Measurements from ENCODE around the gene CCL13. TPM values are rescaled to one million over a fixed set of nuclear protein-coding genes. Genes with fewer than 3 reads are reported as not detected.

CCL13 gene
- total RNA-seq, 4 donors from 2014 or later, result 1.9 to 79.2 (median 2.9) TPM; not detected in 1

DNA sequence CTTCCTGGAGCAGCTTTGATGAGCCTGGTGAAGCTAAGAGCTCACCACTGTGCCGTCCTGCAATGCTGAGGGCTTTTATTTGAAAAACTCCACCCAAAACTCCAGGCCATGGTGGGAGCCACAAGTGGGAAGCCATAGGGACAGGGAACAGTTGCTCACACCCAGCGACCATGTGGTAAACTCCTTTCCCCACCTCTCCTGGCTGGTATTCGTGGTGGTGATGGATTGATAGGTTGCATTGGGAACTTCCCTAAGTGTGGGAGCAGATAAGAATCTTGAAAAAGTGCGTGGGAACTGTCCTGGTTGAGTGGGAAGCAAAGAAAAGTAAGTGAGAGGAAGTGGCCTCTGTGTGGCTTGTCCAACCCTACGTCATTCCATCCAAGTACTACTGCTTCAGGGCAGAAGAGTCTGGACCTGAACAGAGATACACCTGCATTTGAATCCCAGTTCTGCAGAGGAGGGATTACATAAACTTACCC, 6.9 kb downstream of the CCL13 start, which contains the start of gene CCL1:
TSS of gene CCL1 (minus strand) at position 51 of the 479 bp plus-strand sequence. CDS start 72 bp downstream, outside the sequence.
- Histone ChIP-seq H3K4me1 (no peaks in the 10 kb centered on the region), H3K9me3 (no peaks in the 10 kb centered on the region), H3K27ac (no peak within 1 kb of the TSS), H3K27me3 (no peaks in the 10 kb centered on the region), H3K36me3 (no peaks in the 10 kb centered on the region), H3K4me3 (no peak within 1 kb of the TSS)
- no peak for DNase-seq
- TF ChIP-seq POLR2A (IDR thresholded peaks at IDR 0.05), result no peak
- TF ChIP-seq, protein P1, sequence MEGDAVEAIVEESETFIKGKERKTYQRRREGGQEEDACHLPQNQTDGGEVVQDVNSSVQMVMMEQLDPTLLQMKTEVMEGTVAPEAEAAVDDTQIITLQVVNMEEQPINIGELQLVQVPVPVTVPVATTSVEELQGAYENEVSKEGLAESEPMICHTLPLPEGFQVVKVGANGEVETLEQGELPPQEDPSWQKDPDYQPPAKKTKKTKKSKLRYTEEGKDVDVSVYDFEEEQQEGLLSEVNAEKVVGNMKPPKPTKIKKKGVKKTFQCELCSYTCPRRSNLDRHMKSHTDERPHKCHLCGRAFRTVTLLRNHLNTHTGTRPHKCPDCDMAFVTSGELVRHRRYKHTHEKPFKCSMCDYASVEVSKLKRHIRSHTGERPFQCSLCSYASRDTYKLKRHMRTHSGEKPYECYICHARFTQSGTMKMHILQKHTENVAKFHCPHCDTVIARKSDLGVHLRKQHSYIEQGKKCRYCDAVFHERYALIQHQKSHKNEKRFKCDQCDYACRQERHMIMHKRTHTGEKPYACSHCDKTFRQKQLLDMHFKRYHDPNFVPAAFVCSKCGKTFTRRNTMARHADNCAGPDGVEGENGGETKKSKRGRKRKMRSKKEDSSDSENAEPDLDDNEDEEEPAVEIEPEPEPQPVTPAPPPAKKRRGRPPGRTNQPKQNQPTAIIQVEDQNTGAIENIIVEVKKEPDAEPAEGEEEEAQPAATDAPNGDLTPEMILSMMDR (IDR thresholded peaks at IDR 0.05), result no peak

DNA sequence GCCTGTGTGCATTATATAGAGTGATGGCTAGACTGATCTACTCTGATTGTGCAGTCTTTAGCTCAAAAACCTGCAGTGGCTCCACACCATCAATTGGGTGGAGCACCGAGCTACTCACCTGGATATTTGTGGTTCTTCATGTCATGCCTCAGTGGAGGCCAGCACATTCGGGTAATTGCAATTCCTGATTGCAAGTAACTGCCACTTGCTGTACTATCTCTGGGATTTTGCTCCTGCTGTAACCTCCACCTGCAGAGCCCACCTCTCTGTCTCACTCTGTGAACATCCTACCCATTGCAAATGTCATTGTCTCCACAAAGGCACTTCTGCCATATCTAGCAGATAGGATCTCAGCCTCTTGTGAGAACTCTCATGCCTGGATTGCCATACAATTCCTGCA, 8.5 kb downstream of the CCL13 start:
- DNase-seq, result no peak
- H3K27me3 ChIP-seq, result no peaks in the 10 kb centered on the region
- H3K9me3 ChIP-seq, result no peaks in the 10 kb centered on the region
- TF ChIP-seq POLR2A (IDR thresholded peaks at IDR 0.05), result no peak
- TF ChIP-seq, protein P1 (IDR thresholded peaks at IDR 0.05), result no peak
- no peaks in the 10 kb centered on the region for H3K4me1 ChIP-seq
- no peaks in the 10 kb centered on the region for H3K36me3 ChIP-seq
- H3K4me3 ChIP-seq, result no peak overlapping the region
- H3K27ac ChIP-seq, result no peak overlapping the region

DNA sequence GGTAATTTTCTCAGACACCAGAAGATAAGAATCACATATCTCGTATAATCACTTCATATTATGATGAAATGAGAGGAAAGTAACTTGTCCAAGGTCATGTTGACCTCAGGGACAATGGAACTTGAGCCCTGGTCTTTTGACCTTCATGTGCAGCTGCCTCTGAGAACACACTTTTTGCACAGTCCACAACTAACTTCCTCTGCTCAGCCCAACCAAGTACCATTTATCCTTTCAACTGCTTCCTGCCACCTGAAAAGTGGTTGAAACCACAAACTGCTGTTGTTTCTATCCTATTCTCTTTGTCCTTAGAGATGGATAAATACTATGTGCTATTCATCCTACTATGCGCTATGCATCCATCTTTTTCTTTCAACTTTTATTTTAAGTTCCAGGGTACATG, 9.1 kb downstream of the CCL13 start:
- Histone ChIP-seq H3K27me3 (no peaks in the 10 kb centered on the region), H3K4me3 (no peak overlapping the region), H3K4me1 (no peaks in the 10 kb centered on the region), H3K36me3 (no peaks in the 10 kb centered on the region), H3K27ac (no peak overlapping the region), H3K9me3 (no peaks in the 10 kb centered on the region)
- TF ChIP-seq, protein P1 (IDR thresholded peaks at IDR 0.05), result no peak
- TF ChIP-seq POLR2A (IDR thresholded peaks at IDR 0.05), result no peak
- DNase-seq, result no peak

DNA sequence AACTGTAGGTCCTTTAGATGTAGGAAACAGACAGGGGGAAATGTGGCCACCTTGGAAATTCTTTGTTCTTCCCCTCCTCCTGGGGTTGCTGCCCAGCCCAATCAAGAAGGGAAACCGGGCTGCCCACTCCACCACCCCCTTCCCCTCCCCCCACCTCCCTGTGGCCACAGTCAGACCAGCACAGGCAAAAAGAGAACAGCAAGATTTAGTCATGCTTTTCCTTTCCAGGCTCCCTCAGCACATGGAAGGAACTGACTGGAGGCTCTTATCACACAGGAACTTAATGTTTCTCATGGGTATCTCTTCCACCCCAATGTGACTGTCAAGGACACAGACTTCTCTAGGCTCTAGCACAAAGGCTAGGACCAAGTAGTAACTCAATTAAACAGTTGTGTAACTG, 9.7 kb downstream of the CCL13 start:
- TF ChIP-seq, protein P1 (IDR thresholded peaks at IDR 0.05), result no peak
- no peak for TF ChIP-seq POLR2A (IDR thresholded peaks at IDR 0.05)
- Histone ChIP-seq H3K27ac (no peak overlapping the region), H3K4me3 (no peak overlapping the region), H3K4me1 (no peaks in the 10 kb centered on the region), H3K27me3 (no peaks in the 10 kb centered on the region), H3K9me3 (no peaks in the 10 kb centered on the region), H3K36me3 (no peaks in the 10 kb centered on the region)
- no peak for DNase-seq

DNA sequence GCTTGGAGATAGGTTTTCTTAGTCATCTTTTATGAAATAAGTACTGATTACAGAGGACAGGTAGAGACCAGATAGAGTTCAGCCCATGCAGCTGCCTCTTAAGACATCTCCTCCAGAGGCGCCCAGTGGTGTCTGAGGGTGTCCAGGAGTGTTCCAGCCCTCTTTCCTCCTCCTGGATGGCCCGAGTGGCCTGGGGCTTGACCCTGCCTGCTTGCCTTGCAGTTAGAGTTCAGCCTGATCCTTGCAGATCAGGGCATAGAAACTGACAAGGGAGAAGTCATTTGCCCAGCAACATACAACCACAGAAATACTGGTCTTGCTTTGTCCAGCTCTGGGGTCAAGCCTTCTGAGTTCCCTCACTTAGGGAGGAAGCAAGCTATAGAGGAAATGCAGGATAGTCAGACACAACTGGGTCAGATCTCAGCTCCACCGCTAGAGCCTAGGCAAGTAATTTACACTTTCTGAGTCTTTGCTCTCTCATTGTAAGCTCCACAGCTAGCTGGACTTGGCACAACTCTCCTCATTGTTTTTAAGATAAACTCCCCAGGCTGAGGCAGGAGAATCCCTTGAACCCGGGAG, 10.3 kb downstream of the CCL13 start:
- Histone ChIP-seq H3K4me3 (no peak overlapping the region), H3K9me3 (no peaks in the 10 kb centered on the region), H3K36me3 (no peaks in the 10 kb centered on the region), H3K4me1 (no peaks in the 10 kb centered on the region), H3K27me3 (no peaks in the 10 kb centered on the region), H3K27ac (no peak overlapping the region)
- no peak for DNase-seq
- TF ChIP-seq, protein P1 (IDR thresholded peaks at IDR 0.05), result no peak
- TF ChIP-seq POLR2A (IDR thresholded peaks at IDR 0.05), result no peak
